ENCODE measurements around the gene OR2T2.
"Not testable (repeated sequence)": the region's sequence is repeated elsewhere in the genome, so short reads cannot be mapped to it uniquely, and the experiment has no call there.

OR2T2 gene

GRCh38 chr1:248450466-248451145 is 5.2 kb downstream of the OR2T2 start:
- not testable (repeated sequence) for DNase-seq (ENCODE audit: low spot score)

DNA sequence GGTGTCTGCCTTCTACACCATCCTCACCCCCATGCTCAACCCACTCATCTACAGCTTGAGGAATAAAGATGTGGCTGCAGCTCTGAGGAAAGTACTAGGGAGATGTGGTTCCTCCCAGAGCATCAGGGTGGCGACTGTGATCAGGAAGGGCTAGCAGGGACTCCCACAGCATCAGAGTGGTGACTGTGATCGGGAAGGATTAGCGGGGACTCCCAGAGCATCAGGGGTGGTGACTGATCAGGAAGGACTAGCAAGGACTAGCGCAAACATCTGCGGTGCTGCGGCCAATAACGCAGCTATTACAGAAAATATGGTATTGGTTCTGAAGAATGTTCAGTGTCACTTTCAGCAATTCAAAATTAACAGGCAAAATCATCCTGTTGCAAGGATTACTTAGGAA is 8.2 kb downstream of the OR2T2 start:
- not testable (repeated sequence) for DNase-seq (ENCODE audit: low spot score)

DNA sequence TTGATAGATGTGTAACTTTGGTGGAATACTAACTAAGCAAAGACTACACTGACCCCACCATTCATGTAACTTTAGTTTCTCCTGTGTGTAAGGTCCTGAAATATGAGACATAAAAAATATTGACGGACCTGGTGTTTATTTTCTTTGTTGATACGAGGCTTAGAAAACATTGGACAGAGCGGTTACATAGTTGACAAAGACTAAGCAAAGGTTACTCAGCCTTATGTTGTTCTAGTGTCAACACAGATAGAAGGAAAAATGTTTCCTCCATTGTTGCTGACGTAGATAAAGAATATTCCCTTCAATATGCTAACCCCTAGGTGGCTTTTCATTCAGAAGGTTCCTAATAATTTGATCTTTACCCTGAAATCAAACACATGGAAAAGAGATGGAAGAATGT is 9.6 kb downstream of the OR2T2 start:
- DNase-seq (ENCODE audit: low spot score): not testable (repeated sequence)

- not testable (repeated sequence) for DNase-seq (ENCODE audit: low spot score)
Observed at GRCh38 chr1:248456635-248457034, 11.2 kb downstream of the OR2T2 start.

- DNase-seq (ENCODE audit: low spot score): not testable (repeated sequence)
Observed at GRCh38 chr1:248459117-248459516, 13.7 kb downstream of the OR2T2 start.

DNA sequence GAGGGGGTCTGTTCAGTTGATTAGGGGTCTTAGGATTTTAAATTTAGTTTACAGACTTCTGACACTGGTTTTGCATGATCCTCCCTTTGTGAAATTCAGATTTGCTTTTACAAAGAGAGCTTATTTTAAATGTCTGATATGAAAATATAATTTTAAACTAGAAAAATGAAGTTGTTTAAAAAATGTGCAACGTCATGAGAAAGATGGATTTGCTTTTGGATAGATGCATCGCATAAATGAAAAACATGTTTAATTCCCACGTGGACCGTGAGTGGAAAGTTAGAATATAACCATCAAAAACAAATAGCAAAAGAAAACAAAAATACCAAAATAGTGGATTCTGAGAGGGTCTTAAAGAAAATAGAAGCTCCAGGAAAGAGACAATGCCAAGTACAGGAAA is 25.7 kb downstream of the OR2T2 start:
- no peak for DNase-seq (ENCODE audit: low spot score)

GRCh38 chr1:248472111-248472510 is 26.7 kb downstream of the OR2T2 start:
- not testable (repeated sequence) for DNase-seq (ENCODE audit: low spot score)

GRCh38 chr1:248473051-248473450 is 27.6 kb downstream of the OR2T2 start, which contains the start of gene OR2T3:
Gene OR2T3 (plus strand): TSS chr1:248473351. CDS start chr1:248473351, 0 bp downstream.
- DNase-seq (ENCODE audit: low spot score): not testable (repeated sequence)

- not testable (repeated sequence) for DNase-seq (ENCODE audit: low spot score)
Observed at GRCh38 chr1:248475660-248476059, 30.2 kb downstream of the OR2T2 start.

GRCh38 chr1:248481686-248482579 is 36.5 kb downstream of the OR2T2 start:
- not testable (repeated sequence) for DNase-seq (ENCODE audit: low spot score)

DNA sequence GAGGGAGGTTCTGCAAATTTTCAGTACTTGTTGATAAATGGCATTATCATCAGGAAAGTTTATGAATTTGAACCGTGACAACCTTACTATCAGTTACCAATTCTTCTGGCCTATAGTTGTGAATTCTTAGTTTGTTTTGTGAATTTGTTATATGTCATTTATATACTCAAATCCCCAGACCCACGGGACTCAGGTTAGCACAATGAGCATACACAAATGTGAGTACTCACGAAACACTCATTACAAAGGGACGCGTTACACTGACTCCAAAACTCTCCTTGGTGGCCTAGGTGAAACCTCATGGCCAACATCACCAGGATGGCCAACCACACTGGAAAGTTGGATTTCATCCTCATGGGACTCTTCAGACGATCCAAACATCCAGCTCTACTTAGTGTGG is 42.9 kb downstream of the OR2T2 start, which contains the start of gene OR2T5:
Gene OR2T5, plus strand, starts transcription at position 301 of the 400 bp plus-strand sequence. Its CDS starts 0 bp downstream, at position 301.
- not testable (repeated sequence) for DNase-seq (ENCODE audit: low spot score)

DNA sequence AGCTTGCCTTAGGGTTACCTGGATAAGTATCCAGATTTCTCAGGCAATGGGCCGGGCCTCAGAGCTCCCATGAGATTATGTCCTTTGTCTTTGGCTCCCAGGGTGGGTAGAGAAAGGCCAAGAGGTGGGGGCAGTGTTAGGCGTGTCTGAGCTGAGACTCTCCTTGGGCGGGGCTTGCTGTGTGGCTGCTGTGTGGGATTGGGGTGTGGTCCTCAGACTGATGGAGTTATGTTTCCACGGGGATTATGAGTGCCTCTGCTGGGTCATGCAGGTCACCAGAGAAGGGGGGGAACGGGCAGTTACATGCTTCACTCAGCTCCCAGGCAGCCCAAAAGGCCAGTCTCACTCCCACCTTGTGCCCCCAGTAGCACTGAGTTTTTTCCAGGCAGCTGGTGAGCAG is 51.2 kb downstream of the OR2T2 start:
- DNase-seq (ENCODE audit: low spot score): not testable (repeated sequence)

GRCh38 chr1:248500305-248501035 is 55.0 kb downstream of the OR2T2 start:
- not testable (repeated sequence) for DNase-seq (ENCODE audit: low spot score)

Measured in ecto neural progenitor cell (in vitro differentiated cells).